Adrenal gland (tissue), 5 donors: ENCODE measurements around the gene GNAT1.

Experiments
- CTCF ChIP-seq, 6 experiments: fragments of 450-650 bp in 4 of 6; fragments of 200-600 bp in 2 of 6; sonication (generic) in 1 of 6; IDR thresholded peaks; 1 replicate in 5 of 6; 2 replicates in 1 of 6; pipeline versions ENCODE4 v1.5.1 to v1.8.0; 2016 to 2021; ENCODE audit warnings: antibody characterized with exemption in 6 of 6, mild to moderate bottlenecking in 2 of 6, moderate library complexity in 1 of 6
- POLR2A ChIP-seq, 2 donors: fragments of 450-650 bp; IDR thresholded peaks; one replicate each; pipeline ENCODE4 v1.6.1; 2017; ENCODE audit warnings: antibody characterized with exemption in 2 of 2, mild to moderate bottlenecking in 2 of 2, moderate library complexity in 1 of 2
- donor health status: DM: no; HTN: no; CAD: no.

- TF ChIP-seq CTCF (IDR thresholded peaks at IDR 0.05) (no peak), POLR2A (IDR thresholded peaks at IDR 0.05) (no peak)
These were observed 16.1 kb downstream of the GNAT1 start for GRCh38 chr3:50207359-50208042.
